SU-DHL-6 (cell line): ENCODE results near the gene HRC.

ENCODE experiments used
- EZH2phosphoT487 ChIP-seq: fragments of 200-600 bp; sonication (generic), shearing (Covaris generic); conservative IDR thresholded peaks from 2 replicates; pipeline ENCODE4 v1.6.1; 2018; ENCODE audit warnings: mild to moderate bottlenecking, antibody characterized with exemption, low read length, moderate library complexity, mixed read lengths
- TF ChIP-seq, protein P1 (sequence below): fragments of 200-600 bp; sonication (generic); IDR thresholded peaks from one replicate; pipeline ENCODE4 v1.5.1; 2017; ENCODE audit warnings: antibody characterized with exemption, mild to moderate bottlenecking, low read length, moderate library complexity; ENCODE audit not compliant: insufficient read depth, poor library complexity, severe bottlenecking

DNA sequence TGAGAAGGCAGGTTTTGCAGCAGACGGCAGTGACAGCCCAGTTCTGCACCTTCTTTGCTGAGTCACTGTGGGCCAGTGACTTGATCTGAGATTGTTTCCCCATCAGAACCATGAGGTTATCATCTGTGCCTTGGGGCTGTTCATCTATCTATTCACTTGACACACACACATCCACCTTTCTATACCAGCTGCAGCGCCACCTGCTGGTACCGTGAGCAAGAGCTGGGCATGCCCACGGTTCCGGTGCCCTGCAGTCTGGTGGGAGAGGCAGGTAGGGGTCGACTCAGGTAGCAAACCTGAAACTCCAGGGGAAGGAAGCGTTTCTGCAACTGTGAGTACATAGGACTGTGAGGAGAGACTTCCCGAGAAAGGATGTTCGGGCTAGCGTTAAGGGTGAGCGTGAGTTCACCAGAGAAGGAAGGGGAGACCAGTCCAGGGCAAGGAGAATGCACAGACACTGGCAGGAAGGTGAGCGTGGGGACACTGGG lies 48.5 kb downstream of the HRC start:
- TF ChIP-seq, protein P1, sequence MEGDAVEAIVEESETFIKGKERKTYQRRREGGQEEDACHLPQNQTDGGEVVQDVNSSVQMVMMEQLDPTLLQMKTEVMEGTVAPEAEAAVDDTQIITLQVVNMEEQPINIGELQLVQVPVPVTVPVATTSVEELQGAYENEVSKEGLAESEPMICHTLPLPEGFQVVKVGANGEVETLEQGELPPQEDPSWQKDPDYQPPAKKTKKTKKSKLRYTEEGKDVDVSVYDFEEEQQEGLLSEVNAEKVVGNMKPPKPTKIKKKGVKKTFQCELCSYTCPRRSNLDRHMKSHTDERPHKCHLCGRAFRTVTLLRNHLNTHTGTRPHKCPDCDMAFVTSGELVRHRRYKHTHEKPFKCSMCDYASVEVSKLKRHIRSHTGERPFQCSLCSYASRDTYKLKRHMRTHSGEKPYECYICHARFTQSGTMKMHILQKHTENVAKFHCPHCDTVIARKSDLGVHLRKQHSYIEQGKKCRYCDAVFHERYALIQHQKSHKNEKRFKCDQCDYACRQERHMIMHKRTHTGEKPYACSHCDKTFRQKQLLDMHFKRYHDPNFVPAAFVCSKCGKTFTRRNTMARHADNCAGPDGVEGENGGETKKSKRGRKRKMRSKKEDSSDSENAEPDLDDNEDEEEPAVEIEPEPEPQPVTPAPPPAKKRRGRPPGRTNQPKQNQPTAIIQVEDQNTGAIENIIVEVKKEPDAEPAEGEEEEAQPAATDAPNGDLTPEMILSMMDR = peak; percentile 97
- no peak for TF ChIP-seq EZH2phosphoT487
